HG03139 (cell line): ENCODE data around the gene UPF3A.
"Not testable (repeated sequence)": the region's sequence is repeated elsewhere in the genome, so short reads cannot be mapped to it uniquely, and the experiment has no call there.

Experiments
- ATAC-seq: cut with Tn5 transposase; IDR thresholded peaks from one replicate; pipeline ENCODE4 v1.9.1; 2021; ENCODE audit not compliant: unreplicated experiment

The UPF3A gene

GRCh38 chr13:114263578-114263977 is 17.8 kb upstream of the UPF3A start:
- ATAC-seq: no peak

DNA sequence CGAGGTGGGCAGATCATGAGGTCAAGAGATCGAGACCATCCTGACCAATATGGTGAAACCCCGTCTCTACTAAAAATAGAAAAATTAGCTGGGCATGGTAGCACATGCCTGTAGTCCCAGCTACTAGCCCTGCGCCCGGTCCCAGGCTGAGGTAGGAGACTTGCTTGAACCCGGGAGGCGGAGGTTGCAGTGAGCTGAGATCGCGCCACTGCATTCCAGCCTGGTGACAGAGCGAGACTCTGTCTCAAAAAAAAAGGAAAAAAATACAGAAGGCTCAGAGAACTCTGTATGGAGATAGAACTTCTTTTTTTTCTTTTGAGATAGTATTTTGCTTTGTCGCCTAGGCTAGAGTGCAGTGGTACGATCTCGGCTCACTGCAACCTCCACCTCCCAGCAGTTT is 17.1 kb upstream of the UPF3A start:
- not testable (repeated sequence) for ATAC-seq

DNA sequence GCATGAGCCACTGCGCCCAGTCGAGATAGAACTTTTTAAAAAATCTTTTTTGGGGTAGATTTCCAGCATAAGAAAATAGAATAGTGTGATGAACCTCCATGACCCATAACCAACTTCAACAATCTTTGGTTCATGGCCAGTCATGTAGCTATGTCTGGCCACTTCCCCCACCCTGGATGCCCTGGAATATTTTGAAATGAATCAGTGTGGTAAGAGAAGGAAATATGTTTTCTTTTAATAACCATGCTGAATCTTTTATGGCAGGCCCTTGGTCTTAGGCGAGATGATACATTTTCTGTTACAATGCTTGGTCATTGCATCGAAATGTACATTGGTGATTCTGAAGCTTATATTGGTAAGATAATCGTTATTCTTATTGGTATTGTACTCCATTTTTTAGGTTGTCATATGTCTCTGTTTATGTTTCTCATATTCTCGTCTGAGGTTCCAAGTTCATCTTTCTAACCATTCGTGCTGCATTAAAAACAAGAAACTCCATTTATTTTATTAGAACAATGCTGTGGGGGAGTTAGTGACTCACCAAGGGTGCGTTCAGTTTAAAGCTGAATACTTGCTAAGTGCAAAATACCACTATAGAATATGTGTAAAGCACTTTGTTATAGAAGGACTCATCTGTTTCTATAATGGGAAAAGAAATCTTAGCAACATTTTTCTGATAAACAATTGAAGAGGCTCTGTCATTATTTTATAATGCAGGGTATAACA is 16.4 kb upstream of the UPF3A start:
- ATAC-seq: no peak

DNA sequence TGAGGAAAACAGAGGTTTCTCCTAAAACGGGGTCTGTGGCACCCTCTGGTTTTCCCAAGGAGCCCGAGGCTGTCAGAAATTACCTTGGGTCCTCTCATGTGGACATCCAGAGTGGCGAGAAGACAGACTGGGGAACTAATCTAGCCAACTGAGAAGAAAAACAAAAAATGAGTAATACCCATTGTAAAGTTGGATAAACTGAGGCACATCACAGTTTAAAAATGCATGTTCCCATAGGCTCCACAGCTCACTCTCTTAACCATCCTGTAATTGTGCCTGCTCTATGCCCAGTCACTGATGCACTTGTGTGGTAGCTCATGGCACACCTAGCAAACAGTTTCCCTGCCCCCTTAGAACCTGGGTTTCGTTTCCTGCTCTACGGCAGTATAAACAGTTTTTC is 15.2 kb upstream of the UPF3A start:
- ATAC-seq: no peak

- no peak for ATAC-seq
Measured at GRCh38 chr13:114268344-114269280, 12.8 kb upstream of the UPF3A start.

DNA sequence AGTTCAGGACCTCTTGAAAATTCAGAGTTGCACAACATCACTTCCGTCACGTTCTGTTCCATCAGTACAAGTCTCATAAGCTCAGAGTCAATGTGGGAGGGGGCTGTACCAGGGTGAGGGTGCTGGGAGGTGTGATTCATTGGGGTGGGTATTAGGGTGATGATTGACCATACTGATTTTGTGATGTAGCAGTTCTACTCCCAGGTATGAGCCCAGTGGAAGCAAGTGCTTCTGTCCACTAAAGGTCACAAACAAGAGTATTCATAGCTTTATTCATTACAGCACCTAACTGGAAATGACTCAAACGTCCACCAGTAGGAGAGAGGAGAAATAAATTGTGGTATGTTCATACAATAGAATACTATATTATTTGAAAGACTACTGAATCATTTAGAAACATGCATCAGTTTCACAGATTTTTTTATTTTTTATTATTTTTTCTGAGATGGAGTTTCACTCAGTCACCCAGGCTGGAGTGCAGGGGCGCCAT is 12.1 kb upstream of the UPF3A start:
- ATAC-seq: no peak

DNA sequence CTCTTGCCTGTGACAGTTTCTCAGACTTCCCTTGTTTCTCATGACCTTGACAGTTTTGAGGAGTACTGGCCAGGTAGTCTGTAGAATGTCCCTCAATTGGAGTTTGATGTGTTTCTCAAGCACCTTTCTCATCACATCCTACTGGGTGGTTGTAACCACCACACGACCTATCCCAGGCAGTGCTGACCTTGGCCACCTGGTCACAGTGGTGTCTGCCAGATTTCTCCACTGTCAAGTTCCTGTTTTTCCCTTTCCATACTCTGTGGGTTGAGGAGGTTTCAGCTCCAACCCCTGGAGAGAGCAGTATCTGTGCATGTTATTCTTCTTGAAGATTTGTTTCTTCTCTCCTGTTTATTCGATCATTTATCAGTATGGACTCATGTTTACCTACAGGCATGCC is 8.4 kb upstream of the UPF3A start:
- ATAC-seq: no peak

DNA sequence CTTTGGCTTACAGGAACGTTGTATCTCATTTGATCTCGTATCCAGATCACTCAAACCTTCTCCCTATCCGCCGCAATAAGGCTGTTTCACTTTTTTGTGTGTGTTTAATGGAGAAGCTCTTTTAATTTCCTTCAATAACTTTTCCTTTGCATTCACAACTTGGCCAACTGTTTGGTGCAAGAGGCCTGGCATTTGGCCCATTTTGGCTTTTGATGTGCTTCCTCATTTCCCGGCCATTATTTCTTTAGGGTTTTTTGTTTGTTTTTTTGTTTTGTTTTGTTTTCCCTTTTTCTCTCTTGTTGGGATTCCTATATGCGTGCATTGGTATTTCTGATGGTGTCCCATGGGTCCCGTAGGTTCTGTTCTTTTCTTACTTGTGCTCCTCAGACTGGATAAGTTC is 6.1 kb upstream of the UPF3A start:
- ATAC-seq: no peak

DNA sequence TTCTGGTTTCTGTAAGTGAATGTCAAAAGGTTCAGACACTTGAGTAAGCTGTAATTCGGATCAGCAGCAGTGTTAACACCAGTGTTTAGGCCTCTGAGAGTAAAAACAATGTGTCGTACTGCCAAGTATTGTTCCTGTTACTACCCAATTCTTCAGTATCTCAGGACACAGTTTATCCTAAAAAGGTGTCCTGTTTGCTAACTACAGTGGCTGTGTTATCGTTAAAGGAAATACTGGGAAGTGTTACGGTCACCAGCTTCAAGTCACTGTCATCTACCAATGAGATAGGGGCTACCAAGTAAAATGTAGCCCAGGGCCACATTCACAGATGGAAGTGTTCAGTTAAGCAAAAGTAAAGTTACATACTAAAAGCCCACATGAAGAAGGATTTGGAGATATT is 2.3 kb upstream of the UPF3A start:
- no peak for ATAC-seq

DNA sequence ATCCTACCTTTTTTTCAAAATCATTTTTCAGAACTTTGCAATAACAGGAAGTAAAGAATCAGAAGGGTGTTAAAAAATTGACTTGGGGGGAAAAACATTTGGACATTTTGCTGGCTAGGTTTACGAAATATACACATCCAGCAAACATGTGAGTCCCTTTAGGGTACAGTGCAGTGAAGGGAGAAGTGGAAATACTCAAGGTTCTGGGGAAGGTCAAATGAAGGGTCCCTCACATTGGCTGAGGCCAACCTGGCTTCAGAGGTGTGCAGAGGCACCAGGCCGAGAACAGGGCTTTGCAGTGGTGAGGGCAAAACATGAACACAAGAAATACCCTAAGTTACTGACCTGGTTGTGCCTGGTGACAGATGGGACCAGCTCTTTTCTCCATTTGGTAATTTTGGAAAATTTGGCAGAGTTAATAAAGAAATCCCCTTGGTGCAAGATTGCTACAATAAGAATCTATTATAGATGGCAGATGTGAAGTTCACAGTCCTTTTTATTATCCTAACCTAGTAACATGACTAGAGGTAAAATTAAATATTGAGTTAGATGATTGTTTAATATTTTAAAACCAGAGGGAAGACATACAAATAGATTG is 1.5 kb upstream of the UPF3A start:
- ATAC-seq: no peak

DNA sequence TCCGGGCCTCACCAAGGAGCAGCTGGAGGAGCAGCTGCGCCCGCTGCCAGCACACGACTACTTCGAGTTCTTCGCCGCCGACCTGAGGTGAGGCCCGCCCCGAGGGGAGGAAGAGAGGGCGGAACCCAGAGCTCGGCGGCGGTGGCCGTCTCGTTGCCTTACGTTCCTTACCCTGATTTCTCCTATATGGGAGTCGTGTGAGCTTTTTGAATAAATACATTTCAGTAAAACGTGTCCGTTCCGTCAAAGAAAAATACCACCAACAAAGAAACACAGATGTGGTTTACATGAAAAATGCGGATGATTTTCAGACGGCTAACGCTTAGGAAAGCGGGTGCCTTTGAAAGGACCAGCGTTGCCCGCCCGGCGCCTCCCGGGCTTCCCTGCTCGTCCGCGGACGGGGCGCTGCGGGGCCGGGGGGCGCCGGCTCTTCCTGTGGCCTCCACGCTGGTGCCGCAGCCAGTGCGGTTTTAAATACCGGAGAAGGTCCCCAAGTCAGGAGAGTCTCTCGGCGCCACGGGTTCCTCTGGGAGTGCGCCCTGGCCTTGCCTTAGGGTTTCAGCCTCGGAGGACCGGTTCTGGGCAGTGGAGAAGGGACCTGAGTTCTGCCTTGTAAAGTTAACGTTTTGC is 755 bp downstream of the UPF3A start:
- ATAC-seq: peak; percentile 50

DNA sequence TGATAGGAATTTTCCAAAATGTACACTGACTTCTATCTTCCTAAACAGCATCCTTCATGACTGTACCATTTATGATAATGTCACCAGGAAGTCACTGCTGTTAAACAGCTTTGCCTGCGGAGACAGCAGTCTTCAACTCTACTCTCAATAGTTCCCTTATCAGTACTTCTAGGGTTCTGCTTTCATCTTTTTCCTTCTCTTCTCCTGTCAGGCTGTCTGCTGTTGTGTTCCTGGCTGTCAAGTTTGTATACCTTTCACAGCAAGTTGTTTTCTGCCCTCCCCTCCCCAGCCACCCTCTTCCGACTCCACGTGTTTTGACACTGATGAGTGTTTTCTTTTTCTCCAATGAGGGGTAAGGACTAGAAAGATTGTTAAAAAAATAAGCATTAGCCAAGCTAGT is 2.2 kb downstream of the UPF3A start:
- ATAC-seq: no peak

- ATAC-seq: no peak
Measured at GRCh38 chr13:114284680-114285079, 3.3 kb downstream of the UPF3A start.

GRCh38 chr13:114285166-114285808 is 3.9 kb downstream of the UPF3A start:
- ATAC-seq: no peak

DNA sequence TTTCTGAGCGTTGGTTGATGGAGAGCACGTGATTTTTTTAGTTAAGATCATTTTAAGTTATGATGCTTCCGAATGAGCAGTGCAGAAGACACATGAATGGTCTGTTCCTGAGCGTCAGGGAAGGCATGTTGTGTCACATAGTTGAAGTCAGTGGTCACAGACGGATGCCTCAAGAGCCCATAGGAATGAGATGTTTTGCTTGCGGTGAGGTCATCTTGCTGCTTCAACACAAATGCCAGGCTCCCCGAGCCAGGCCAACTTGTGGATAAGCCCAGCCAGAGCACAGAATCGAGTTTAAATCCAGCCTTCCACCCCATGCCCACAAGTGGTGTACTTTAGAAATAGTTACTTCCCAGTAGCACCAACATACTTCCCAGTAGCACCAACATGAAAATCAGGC is 5.4 kb downstream of the UPF3A start:
- no peak for ATAC-seq

DNA sequence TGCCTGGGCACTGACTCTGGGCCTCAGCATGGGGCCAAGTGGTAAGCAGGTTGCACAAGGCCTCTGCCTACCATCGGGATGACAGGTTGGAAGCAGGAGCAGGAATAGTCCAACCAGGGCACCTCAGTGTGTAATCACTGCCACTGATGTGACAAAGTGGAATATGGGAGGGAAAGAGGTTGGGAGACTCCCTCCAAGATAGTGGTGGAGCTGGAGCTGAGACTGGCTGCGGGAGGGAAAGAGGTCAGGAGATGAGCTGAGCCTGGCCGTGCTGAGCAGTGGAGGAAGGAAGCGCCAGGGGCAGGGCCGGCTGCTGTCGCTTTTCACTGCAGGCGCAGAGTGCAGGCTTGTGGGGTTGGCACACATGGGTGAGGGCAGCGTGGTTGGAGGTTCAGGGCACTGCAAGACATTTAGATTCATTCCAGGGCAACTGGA is 6.8 kb downstream of the UPF3A start:
- no peak for ATAC-seq

DNA sequence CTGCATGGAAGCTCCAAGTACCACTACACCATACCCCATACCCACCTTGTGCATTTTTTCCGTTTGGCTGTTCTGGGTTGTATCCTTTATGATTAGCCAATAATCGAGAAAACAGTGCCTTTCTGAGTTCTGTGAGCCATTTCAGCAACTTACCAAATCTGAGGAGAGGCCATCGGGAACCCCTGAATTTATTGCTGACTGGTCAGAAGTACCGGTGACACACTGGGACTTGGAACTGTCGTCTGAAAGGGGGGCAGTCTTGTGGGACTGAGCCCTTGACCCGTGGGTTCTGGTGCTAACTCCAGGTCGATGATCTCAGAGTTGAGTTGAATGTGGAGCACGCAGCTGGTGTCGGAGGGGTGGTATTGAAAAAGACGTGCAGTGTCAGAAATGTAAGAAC is 15.0 kb downstream of the UPF3A start:
- no peak for ATAC-seq

DNA sequence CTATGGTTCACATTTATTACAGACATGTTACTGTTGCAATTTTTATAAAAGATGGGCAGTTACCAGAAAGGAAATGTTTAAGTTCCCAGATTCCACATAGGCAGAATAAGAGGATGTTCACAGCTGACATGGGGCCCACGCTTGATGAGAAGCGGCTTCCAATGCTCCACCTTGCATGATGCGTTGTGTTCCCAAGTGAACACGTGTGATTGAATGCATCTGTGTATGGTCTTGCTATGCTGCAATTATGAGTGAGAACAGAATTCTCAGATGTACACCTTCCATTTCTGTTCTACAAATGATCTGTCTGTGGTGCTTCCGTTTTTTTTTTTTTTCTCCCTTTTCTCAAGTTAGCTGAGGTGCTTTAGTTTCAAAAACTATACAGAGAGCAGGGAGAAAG is 15.5 kb downstream of the UPF3A start:
- no peak for ATAC-seq

DNA sequence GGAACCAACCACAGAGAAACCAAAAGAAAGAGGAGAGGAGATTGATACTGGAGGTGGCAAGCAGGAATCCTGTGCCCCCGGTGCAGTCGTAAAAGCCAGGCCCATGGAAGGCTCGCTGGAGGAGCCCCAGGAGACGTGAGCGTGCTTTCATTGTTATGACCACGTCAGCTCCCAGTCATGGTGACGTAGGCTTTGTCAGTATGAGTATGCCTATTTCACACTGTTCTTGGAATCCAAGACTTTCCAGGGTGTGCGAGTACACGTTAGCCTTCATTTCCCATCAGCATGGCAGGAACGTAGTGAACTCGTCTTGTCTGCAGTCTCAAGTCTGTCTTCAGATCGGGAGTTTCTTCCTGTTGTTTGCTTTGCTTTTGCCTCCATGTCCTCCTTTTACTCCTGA is 17.5 kb downstream of the UPF3A start:
- no peak for ATAC-seq

DNA sequence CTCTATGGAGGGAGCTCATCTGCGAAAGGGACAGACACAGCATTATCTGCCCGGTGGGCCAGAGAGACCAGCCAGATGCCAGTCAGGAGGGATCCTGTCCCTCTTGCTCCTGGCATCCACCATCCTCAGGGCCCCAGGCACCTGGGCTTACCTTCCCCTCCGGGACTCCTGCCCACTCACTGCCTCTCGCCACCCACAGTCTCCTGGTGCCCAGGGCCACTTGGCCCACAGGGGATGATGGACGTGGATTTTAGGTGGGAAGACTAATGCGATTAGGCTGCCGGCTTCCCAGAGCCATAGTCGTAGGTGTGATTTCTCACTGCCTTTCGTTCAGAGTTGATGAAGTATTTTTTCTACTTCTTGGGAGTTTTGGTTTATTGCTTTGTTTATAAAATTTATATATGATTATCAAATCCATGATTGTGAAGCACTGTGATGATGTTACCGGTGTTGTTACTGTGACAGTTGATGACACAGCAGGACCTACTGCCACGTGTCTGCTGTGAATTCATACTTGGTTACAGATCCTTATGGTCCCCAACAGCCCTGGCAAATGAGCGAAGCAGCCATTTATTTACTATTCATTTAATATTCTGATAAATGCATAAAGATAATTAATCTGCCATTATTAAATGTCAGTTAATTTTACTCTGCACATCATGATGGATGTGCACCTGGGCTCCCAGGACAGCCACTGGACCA is 18.4 kb downstream of the UPF3A start:
- no peak for ATAC-seq
